ENCODE results near the gene LBR.

Gene LBR

DNA sequence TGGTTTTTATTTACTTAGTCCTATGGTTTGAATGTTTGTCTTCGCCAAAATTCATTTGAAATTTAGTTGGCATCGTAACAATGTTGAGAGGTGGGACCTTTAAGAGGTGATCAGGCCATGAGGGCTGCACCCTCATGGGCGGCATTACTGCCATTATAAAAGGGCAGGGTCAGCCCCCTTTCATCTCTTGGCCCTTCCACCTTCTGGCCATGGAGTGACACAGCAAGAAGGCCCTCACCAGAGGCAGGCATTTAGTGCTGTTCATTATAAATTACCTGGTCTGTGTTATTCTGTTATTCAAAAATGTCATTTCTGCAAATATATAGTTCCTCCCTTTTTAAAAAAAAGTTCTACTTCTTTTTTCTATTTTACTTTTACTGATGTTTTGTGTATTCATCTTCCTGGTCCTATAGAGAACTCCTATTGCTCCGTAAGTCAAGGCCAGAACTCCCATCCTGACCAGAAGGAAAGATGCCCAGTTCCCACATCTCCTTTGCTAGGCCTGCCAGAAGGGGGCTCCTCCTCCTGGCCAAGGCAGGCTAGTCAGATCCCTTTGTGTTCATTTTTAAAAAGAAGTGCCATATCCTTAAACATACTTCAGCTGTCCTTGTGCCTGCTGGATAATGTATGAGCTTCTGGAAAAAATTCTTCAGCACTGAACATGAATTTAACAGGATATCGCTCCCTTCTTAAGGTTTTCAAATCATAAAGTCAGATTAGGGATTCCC is 10.0 kb upstream of the LBR start:
- no peak for ATAC-seq
- no peak overlapping the region for H3K27ac Mint-ChIP-seq

GRCh38 chr1:225435957-225436392 is 8.1 kb upstream of the LBR start:
- Mint-ChIP-seq H3K27me3 (no peaks in the 10 kb centered on the region), H3K27ac (no peak overlapping the region), H3K4me1 (peaks cover 9% of the 10 kb centered on the region), H3K9me3 (no peaks in the 10 kb centered on the region), H3K4me3 (no peak overlapping the region)
- ATAC-seq (no peak), DNase-seq (no peak)

More for the DNA sequence above, 10.0 kb upstream of the LBR start:
- Mint-ChIP-seq H3K9me3 (no peaks in the 10 kb centered on the region), H3K4me3 (no peak overlapping the region), H3K4me1 (peaks cover 27% of the 10 kb centered on the region), H3K27me3 (no peaks in the 10 kb centered on the region)
- no peak for DNase-seq

DNA sequence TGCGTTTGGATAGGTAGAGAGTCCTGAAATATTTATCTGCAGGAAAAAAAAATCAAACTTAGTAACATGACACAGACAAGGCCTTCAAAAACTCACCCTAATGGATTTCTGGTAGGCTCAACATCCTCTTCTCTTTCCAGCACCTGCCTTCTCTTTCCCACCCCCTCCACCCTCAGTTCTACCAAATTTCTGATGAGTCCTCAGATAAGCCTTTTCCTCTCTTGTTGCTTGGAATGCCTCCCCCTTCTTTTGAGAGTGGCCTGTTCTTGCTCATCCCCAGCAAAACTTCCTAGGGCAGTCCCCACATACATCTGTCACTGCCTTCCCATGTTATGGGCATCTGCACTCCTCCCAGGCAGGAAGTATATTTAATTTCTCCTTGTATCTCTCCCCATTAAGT is 7.6 kb upstream of the LBR start:
- Mint-ChIP-seq H3K4me3 (no peak overlapping the region), H3K27ac (no peak overlapping the region), H3K27me3 (no peaks in the 10 kb centered on the region), H3K9me3 (no peaks in the 10 kb centered on the region), H3K4me1 (peaks cover 9% of the 10 kb centered on the region)
- DNase-seq (no peak), ATAC-seq (no peak)

- peaks cover 13% of the 10 kb centered on the region for H3K4me1 Mint-ChIP-seq
- DNase-seq, result no peak
- H3K27ac Mint-ChIP-seq, result no peak overlapping the region
- no peak for ATAC-seq
- H3K9me3 Mint-ChIP-seq, result no peaks in the 10 kb centered on the region
- no peaks in the 10 kb centered on the region for H3K27me3 Mint-ChIP-seq
- H3K4me3 Mint-ChIP-seq, result no peak overlapping the region
Observed at GRCh38 chr1:225435076-225435475, 7.2 kb upstream of the LBR start.

DNA sequence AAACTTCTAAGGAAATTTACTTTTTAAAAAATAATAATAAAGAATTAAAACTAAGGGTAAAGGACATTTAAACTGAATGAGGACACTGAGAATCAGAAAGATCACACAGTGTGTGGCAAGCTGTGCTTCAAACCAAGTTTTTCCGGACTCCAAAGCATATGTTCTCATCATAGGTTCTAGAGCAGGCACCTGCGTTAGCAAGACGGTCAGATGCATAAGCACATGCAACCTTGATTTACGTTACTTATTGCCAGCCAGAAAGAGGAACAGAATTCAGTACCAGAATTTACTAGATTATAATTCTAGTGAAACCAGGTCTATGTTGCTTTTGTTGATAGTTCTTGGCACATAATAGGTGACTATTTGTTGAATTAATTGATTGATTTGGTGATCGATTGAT is 6.2 kb upstream of the LBR start:
- no peak overlapping the region for H3K27ac Mint-ChIP-seq
- peaks cover 22% of the 10 kb centered on the region for H3K4me1 Mint-ChIP-seq
- H3K27me3 Mint-ChIP-seq, result no peaks in the 10 kb centered on the region
- DNase-seq (no peak), ATAC-seq (no peak)
- no peaks in the 10 kb centered on the region for H3K9me3 Mint-ChIP-seq
- no peak overlapping the region for H3K4me3 Mint-ChIP-seq

DNA sequence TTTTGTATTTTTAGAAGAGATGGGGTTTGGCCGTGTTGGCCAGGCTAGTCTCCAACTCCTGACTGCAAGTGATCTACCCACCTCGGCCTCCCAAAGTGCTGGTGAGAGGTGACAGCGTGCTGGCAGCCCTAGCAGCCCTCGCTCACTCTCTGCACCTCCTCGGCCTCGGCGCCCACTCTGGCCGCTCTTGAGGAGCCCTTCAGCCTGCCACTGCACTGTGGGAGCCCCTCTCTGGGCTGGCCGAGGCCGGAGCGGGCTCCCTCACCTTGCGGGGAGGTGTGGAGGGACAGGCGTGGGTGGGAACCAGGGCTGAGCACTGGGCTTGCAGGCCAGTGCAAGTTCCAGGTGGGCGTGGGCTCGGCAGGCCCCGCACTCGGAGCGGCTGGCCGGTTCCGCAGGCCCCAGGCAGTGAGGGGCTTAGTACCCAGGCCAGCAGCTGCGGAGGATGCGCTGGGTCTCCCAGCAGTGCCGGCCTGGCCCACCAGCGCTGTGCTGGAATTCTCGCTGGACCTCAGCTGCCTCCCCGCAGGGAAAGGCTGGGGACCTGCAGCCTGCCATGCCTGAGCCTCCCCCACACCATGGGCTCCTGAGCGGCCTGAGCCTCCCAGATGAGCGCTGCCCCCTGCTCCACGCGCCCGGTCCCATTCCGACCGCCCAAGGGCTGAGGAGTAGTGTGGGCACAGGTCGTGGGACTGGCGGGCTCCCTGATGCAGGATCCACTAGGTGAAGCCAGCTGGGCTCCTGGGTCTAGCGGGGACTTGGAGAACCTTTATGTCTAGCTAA is 3.4 kb upstream of the LBR start:
- no peak overlapping the region for H3K4me3 Mint-ChIP-seq
- peaks cover 34% of the 10 kb centered on the region for H3K4me1 Mint-ChIP-seq
- H3K27me3 Mint-ChIP-seq, result no peaks in the 10 kb centered on the region
- no peak overlapping the region for H3K27ac Mint-ChIP-seq
- no peak for DNase-seq
- no peaks in the 10 kb centered on the region for H3K9me3 Mint-ChIP-seq
- no peak for ATAC-seq

- no peak for ATAC-seq
- Mint-ChIP-seq H3K4me1 (peaks cover 34% of the 10 kb centered on the region), H3K4me3 (no peak overlapping the region), H3K9me3 (no peaks in the 10 kb centered on the region), H3K27me3 (no peaks in the 10 kb centered on the region), H3K27ac (no peak overlapping the region)
- no peak for DNase-seq
Observed at GRCh38 chr1:225430301-225430700, 2.5 kb upstream of the LBR start.

DNA sequence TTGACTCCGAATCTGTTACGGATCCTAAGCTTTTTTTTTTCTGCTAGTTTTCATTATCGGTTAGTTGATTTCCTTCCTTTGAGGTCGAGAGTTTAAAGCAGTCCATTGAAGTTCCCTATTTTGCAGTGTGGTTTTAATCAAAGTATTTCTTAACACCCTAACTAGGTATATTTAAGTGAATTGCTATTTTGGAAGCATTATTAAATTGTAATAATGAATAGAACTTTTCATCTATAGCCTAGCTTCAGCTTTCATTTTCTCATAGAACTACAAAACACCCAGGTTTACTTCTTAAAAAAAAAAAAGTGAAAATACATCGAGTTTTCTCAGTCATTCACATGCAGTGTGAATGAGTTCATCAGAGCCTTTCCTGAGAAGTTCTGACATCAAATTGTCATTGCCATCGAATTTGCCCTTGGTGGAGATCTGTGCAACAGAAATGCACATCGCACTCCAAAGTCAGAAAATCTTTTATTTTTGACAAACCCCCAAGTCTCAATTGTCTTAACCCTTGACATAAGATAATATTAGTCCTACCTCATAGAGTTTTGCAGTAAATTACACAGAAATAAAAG is 1.1 kb upstream of the LBR start:
- peak overlapping the region; percentile 84 to 96 for H3K4me3 Mint-ChIP-seq
- ATAC-seq, result no peak
- H3K9me3 Mint-ChIP-seq, result no peaks in the 10 kb centered on the region

DNA sequence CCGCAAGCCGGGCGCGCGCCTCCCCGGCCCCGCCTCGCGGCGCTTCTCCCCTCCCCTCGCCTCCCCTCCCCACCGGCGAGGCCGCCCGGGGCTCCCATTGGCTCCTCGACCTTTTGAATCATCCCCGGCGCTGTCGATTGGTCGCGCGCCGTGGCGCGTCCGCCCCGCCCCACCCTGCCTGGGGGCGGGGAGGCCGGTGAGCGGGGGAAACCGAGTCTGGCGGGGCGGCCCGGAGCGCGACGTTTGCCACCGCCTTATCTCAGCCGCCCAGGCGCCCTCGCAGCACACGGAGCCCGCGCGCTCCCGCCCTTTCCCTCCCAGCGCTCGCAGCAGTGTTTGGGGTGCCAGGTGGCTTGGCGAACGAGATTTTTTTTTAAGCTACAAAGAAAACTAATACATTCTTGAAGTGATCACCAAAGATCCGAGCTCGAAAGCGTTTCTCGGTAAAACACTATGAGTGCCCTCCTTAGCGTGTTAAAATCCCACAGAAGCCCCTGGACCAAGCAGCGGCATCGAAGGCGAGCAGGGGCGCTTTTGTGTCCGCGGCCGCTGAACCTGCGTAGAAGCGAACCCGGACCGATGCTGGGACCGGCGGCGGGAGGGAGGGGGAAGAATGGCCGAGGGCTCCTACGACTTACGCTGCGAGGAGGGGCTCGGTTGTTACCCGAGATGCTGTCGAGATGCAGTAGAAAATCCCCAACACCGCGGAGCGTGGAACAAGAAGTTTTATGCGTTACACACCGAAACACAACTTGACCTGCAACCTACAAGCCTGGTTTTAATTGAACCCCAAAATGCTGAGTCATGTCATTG is 436 bp upstream of the LBR start:
- Mint-ChIP-seq H3K27ac (peak overlapping the region; percentile 91 to 94), H3K9me3 (no peaks in the 10 kb centered on the region), H3K4me3 (peak overlapping the region; percentile 84 to 96), H3K4me1 (peaks cover 54% of the 10 kb centered on the region), H3K27me3 (no peaks in the 10 kb centered on the region)
- DNase-seq (peak; percentile 87 to 92), ATAC-seq (peak; percentile 93)

More for the DNA sequence above, 1.1 kb upstream of the LBR start:
- peak overlapping the region; percentile 91 to 94 for H3K27ac Mint-ChIP-seq
- H3K27me3 Mint-ChIP-seq, result no peaks in the 10 kb centered on the region
- peaks cover 48% of the 10 kb centered on the region for H3K4me1 Mint-ChIP-seq
- no peak for DNase-seq

- Mint-ChIP-seq H3K27ac (peak overlapping the region; percentile 27 to 89), H3K4me1 (peaks cover 70% of the 10 kb centered on the region), H3K9me3 (no peaks in the 10 kb centered on the region), H3K27me3 (no peaks in the 10 kb centered on the region), H3K4me3 (peak overlapping the region; percentile 84 to 96)
- DNase-seq (peak in 1 of 2 donors; percentile 38), ATAC-seq (peak; percentile 24)
Observed at GRCh38 chr1:225426395-225427234, 1.2 kb downstream of the LBR start.

DNA sequence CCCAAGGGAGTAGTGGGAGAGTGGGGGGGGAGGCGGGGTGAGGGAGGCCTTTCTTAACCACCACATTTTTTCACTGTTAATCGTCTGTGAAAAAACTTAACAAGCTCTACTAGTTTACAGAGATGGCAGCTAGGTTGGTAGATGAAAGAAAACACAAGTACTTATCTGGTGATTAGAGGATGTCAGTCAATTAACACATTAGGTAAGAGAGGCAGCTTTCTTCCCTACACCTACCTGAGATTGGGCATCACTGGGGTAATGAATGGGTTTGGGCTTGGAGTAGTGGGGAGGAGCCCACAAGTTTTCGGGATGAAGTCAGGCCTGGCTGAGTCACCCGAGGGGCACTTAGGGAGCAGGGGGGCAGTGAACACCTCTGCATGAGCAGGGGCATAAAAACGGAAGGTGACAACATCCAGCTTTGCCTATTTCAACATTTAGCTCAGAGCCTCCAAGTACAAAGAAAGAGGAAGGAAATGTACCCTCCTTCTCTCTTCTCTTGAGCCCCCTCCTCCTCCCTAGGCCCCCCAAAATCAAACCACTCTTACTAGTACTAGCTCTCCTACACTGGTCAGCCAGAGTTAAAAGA is 2.5 kb downstream of the LBR start:
- H3K27ac Mint-ChIP-seq, result peak overlapping the region in 1 of 2 donors; percentile 53
- no peaks in the 10 kb centered on the region for H3K27me3 Mint-ChIP-seq
- ATAC-seq (no peak), DNase-seq (no peak)
- H3K4me1 Mint-ChIP-seq, result peaks cover 69% of the 10 kb centered on the region
- H3K4me3 Mint-ChIP-seq, result peak overlapping the region; percentile 84 to 96
- H3K9me3 Mint-ChIP-seq, result no peaks in the 10 kb centered on the region

DNA sequence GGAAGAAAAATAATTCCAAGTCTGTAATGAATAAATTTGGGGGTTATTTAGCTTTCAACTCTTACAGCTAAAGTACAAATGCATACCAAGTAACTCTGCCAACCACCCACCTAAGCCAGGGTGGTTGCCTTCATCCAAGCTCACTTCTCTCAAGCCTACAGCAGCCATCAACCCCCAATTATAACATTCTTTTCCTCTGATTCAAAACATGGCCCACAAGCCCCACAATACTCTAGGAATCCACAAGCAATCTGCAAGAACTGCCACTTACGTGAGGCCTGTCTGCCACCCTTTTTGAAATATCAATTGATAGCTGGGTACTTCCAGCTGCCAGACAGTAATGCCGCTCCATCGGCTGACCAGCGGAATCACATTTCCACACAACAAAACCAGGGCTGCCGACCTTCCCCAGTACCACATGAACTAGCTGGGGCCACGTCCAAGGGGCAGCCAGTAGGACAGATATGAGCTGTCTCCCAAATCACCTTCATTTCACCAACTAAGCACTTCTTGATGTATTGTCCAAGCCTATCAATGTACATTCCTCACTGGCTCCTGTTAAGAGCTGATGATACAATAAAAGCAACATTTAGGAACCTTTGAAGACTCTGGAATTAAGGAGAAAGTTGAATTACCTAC is 3.2 kb downstream of the LBR start:
- ATAC-seq, result no peak
- Mint-ChIP-seq H3K4me1 (peaks cover 64% of the 10 kb centered on the region), H3K9me3 (no peaks in the 10 kb centered on the region), H3K27me3 (no peaks in the 10 kb centered on the region), H3K4me3 (peak overlapping the region; percentile 47 to 96), H3K27ac (peak overlapping the region in 1 of 2 donors; percentile 31)
- DNase-seq, result no peak

GRCh38 chr1:225423518-225423855 is 4.4 kb downstream of the LBR start:
- no peak overlapping the region for H3K4me3 Mint-ChIP-seq
- ATAC-seq, result no peak
- no peak for DNase-seq
- no peaks in the 10 kb centered on the region for H3K9me3 Mint-ChIP-seq
- H3K27me3 Mint-ChIP-seq, result no peaks in the 10 kb centered on the region
- peak overlapping the region; percentile 4 to 36 for H3K27ac Mint-ChIP-seq
- peaks cover 60% of the 10 kb centered on the region for H3K4me1 Mint-ChIP-seq
